ENCODE data around the gene TOM1L1.

The TOM1L1 gene

GRCh38 chr17:54950116-54950515, 49.5 kb downstream of the TOM1L1 start:
- DNase-seq = no peak

- DNase-seq = no peak
Measured at GRCh38 chr17:54951286-54951685, 50.6 kb downstream of the TOM1L1 start.

DNA sequence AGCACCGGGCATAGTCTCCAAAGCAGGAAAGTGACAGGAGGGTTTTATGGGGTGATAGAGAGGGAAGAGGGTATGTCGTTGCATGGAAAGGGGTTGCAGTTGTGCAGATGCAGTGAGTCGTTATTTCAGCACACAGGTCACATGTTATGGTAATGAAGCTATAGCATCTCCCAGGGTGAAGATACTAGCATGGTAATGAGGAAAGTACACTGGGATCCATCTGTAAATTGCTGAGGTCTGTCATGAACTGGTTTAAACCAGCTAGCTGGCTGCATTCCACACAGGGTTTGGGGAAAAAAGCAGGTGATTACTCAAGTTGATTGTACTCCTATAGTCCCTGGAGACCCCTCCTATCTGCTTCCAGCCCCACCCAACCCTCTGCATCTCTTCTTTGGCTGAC, 56.1 kb downstream of the TOM1L1 start:
- no peak for DNase-seq

GRCh38 chr17:54967621-54968261, 67.1 kb downstream of the TOM1L1 start:
- no peak for DNase-seq

- peak; percentile 91 to 92 for DNase-seq
Measured at GRCh38 chr17:54968262-54968987, 67.8 kb downstream of the TOM1L1 start, which contains the start of the genes COX11 and STXBP4. COX11 (minus strand) TSS chr17:54968654; CDS start chr17:54968646, 8 bp downstream. STXBP4 (plus strand) TSS chr17:54968765; CDS start chr17:54986220, 17,455 bp downstream.

DNA sequence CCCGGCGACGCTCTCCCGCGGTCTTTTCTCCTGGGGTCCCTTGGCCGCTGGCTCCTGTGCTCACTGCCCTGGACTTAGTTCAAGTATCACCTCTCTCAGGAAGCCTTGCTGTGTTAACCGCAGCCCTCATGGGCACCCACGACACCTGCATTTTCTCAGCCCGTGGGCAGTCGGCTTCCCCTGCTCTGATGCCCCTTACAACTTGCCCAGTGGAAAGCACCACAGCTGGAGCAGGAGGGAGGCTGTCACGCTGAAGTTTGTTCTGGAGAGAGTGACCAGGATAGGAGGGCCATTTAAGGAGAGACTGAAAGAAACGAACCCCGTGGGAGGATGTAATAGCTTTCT, 68.3 kb downstream of the TOM1L1 start:
- DNase-seq = peak in 1 of 2 experiments; percentile 10

DNA sequence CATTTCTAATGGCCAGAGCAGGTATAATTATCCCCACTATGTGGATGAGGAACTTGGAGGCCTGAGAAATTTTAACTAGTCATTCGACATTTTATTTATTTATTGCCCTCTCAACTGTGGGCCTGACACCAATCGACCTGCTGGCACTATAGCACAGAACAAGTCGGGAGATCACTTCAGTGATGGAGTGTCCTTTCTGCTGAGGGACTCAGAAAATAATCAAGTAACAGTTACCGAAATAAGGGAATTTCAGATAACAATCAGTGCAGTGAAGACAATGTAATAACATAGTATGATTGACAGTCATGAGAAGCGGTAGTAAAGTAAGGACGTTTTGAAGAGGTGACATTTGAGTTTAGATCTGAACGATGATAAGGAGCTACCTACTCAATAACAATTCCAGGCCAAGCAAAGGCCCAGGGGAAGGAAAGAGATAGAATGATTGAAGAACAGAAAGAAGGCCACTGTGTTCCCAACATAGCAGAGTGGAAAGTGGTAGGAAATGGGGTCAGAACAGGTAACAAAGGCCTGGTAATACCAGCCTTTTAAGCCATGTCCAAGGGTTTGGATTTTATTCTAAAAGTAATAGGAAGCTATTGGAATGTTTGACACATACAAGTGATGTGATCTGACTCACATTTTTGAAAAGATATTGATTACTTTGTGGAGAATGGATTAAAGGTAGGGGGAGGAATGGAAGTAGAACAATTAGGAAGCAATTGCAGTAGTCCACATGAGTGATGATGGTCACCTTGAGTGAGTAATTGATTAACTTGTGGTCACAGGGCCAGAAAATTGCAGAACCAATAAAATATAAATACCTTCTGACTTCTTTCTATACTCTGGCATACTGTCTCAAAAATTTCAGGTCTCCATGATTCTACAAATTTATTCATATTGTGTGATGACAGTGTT, 69.3 kb downstream of the TOM1L1 start:
- DNase-seq = no peak

GRCh38 chr17:54971147-54971546, 70.5 kb downstream of the TOM1L1 start:
- no peak for DNase-seq

- DNase-seq = no peak
Measured at GRCh38 chr17:54971901-54972300, 71.2 kb downstream of the TOM1L1 start.

- DNase-seq = no peak
Measured at GRCh38 chr17:54972406-54973138, 71.9 kb downstream of the TOM1L1 start.

DNA sequence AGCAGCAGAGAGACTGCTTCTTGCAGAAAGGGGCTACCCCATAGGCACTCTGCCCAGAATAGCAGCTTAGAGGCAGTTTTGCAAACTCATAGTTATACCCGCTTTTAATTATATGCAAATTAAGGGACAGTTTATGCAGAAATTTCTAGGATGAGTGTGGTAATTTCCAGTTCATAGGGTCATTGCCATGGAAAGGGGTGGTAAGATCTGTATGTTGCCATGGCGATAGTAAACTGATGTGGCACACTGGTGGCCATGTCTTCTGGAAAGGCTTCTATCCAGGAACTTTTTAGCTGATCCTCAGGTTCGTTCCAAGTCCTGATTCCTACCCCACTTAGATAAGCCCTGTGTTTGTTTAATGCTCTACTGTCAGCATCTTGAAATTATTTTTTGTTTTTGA, 74.1 kb downstream of the TOM1L1 start:
- no peak for DNase-seq

DNA sequence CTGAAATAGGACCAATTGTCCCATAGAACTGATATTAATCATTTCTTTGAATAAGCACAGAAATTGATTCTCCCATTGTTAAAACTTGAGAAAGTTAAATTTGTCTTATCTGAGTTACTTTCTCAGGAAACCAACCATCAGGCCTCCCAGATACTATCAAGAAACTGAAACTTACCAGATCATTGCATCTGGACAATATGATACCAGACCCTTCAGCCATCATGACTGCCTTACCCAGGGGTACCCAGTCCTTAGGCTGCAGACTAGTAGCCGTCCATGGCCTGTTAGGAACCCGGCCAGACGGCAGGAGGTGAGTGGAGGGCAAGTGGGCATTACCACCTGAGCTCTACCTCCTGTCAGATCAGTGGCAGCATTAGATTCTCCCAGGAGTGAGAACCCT, 75.7 kb downstream of the TOM1L1 start:
- no peak for DNase-seq

DNA sequence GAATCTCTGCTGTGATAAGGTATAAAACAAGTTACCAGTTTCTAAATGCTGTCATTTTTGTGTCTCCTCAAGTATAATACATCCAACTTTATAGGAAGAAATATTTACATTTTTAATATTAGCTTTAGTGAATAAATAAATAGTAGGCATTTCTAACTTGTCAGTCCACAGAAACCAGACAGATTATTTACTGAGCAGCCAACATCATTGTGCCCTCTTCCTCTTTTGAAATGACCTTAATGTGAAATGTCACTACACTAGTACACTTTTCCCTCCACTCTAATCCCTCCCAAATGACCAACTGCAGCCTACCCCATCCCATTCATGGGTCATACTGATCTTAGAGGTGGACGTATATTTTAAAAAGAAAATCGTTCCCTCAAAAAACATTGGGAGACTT, 77.1 kb downstream of the TOM1L1 start:
- no peak for DNase-seq

- no peak for DNase-seq
Measured at GRCh38 chr17:54979657-54980056, 79.0 kb downstream of the TOM1L1 start.

GRCh38 chr17:54980375-54980774, 79.7 kb downstream of the TOM1L1 start:
- DNase-seq = no peak

DNA sequence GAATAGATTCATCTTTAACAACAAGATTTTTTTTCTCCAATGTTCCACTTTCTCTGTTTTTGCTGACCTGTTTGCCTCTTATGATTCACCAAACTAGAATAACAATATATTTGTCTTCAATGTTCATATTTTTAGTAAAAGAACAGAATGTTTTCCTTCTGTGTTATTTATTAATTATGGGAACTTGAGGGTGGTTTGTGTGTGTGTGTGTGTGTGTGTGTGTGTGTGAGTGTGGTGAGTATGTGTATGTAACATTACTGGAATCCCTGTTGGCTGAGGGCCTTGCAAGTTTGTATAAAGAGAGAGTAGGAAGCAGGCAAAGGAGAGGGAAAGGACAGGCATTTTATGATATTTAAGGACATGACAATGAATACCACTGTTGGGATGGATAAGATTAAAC, 81.7 kb downstream of the TOM1L1 start:
- no peak for DNase-seq

GRCh38 chr17:54983260-54983659, 82.6 kb downstream of the TOM1L1 start:
- DNase-seq = no peak

DNA sequence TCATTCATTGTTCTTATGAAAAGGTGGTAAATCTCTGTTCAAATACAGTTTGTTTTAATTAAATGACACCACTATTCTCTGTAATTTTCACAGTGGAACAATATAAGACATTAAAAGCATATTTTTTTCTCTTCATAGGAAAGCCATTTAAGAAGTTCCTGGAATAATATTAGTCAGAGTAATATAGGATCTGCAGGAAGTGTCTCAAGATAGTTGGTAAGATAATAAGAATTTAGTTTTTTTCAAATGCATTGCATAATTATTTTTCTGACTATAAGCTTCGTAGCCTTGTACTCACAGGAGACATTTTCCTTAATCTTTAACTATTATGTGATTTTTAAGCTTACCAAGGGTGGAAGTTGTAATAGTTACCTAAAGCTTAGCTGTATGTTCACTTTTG, 84.8 kb downstream of the TOM1L1 start:
- DNase-seq = no peak

DNA sequence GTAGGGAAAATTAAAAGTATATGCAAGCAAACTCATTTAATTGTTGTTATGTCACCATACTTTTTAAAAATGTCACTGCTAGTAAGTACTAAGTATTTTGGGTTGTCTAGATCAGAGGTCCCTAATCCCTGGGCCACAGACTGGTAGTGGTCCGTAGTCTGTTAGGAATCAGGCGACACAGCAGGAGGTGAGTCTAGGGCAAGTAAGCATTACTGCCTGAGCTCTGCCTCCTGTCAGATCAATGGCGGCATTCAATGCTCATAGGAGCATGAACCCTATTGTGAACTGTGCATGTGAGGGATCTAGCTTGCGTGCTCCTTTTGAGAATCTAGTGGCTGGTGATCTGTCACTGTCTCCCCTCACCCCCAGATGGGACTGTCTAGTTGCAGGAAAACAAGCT, 89.5 kb downstream of the TOM1L1 start:
- no peak for DNase-seq

- DNase-seq = no peak
Measured at GRCh38 chr17:54991567-54991966, 90.9 kb downstream of the TOM1L1 start.

DNA sequence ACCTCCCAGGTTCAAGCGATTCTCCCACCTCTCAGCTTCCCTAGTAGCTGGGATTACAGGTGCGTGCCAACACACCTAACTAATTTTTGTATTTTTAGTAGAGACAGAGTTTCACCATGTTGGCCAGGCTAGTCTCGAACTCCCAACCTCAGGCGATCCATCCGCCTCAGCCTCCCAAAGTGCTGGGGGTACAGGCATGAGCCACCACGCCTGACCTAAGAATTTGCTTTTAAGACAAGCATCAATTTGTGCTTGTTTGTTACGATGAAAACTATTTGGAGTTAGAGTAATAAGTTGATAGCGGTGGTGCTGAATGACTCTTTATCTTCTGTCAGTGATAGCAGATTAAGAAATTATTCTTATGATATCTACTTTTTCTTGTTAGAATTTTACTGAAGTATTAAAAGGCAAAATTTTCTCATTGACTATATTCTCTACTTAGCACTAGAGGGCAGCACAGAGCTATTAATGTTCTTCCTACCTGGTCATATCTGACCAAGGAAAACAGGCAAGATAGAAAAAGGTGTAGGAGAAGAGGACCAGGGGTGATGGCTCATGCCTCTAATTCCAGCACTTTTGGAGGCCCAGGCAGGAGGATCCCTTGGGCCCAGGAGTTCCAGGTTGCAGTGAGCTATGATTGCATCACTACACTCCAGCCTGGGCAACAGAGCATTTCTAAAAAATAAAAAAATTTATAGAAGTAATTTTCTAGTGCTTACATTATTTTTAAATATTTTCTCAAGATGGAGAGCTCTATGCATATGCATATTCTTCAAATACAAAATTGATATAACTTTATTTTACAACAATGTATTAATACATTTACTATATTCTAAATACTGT, 92.4 kb downstream of the TOM1L1 start:
- no peak for DNase-seq

- DNase-seq = no peak
Measured at GRCh38 chr17:54996441-54996840, 95.8 kb downstream of the TOM1L1 start.

Measured in activated CD4-positive, alpha-beta T cell treated with anti-CD3 and anti-CD28 coated beads, Interleukin-2, amount 50 U/mL, for 4 hours (primary cell).